RPMI7951 (cell line): ENCODE results near the gene RSAD2. TPM values are rescaled to one million over a fixed set of nuclear protein-coding genes. Genes with fewer than 3 reads are reported as not detected.
"Not testable (repeated sequence)": the region's sequence is repeated elsewhere in the genome, so short reads cannot be mapped to it uniquely, and the experiment has no call there.

Experiments
- DNase-seq: peaks from one replicate; pipeline ENCODE4 v3.0.0-alpha.2; 2012; ENCODE audit warnings: low read depth
- total RNA-seq: library from RNA; depleted of rRNA; stranded (reverse); fragments of >200 nt; shearing (Covaris generic); gene quantifications from 2 replicates; pipeline ENCODE4 v1.2.3, GENCODE V29; 2014; rRNA removed

RSAD2 gene, protein sequence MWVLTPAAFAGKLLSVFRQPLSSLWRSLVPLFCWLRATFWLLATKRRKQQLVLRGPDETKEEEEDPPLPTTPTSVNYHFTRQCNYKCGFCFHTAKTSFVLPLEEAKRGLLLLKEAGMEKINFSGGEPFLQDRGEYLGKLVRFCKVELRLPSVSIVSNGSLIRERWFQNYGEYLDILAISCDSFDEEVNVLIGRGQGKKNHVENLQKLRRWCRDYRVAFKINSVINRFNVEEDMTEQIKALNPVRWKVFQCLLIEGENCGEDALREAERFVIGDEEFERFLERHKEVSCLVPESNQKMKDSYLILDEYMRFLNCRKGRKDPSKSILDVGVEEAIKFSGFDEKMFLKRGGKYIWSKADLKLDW
- 1.3 and 3.6 TPM in 2 replicates for total RNA-seq

- DNase-seq: peak; percentile 65
Observed at GRCh38 chr2:6877402-6878304, at the start of gene RSAD2. Gene RSAD2 (plus strand): TSS chr2:6877777. CDS start chr2:6877801, 24 bp downstream.

- peak; percentile 68 for DNase-seq
Observed at GRCh38 chr2:6828299-6828584, 49.3 kb upstream of the RSAD2 start.

DNA sequence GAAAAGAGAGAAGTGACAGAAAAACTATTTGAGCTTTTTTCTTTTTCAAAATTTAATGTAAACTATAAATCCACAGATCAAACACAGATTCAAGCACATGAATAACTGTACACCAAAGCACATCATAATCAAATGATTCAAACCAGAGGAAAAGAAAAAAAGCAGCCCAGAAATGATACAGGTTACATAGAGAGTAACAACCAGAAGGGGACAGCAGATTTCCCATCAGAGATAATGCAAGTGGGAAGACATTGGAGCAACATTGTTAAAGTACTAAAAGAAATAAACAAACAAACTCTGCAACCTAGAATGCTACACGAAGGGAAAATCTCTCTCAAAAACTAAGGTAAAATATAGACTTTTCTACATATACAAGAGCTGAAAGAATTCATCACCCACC lies 46.3 kb upstream of the RSAD2 start:
- no peak for DNase-seq

GRCh38 chr2:6832596-6833299 lies 44.8 kb upstream of the RSAD2 start:
- DNase-seq: no peak

DNA sequence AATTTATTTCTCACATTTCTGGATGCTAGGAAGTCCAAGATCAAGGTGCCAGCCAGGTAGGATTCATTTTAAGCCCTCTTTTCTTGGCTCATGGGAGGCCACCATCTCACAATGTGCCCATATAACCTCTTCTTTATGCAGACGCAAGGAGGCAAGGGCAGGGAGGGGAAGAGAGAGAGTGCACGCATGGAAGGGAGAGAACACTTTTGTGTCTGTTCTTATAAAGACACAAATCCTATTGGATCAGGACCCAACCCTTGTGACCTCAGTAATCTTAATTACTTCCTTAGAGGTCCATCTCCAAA lies 44.3 kb upstream of the RSAD2 start:
- no peak for DNase-seq

DNA sequence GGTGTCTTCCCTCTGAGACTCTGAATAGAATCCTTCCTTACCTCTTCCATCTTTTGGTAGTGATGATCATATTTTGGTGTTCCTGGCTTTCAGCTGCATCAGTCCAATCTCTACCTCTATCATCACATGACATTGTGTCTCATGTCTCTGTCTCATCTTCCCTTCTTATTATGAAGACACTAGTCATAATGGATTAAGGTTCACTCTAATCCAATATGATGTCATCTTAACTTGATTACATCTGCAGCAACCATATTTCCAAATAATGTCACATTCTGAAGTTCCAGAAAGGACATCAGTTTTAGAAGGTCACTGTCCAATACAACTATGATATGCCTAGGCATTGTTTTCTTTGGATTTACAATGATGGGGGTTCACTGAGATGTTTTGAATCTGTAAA lies 43.4 kb upstream of the RSAD2 start:
- no peak for DNase-seq

- peak; percentile 51 for DNase-seq
Observed at GRCh38 chr2:6835467-6835866, 42.1 kb upstream of the RSAD2 start.

DNA sequence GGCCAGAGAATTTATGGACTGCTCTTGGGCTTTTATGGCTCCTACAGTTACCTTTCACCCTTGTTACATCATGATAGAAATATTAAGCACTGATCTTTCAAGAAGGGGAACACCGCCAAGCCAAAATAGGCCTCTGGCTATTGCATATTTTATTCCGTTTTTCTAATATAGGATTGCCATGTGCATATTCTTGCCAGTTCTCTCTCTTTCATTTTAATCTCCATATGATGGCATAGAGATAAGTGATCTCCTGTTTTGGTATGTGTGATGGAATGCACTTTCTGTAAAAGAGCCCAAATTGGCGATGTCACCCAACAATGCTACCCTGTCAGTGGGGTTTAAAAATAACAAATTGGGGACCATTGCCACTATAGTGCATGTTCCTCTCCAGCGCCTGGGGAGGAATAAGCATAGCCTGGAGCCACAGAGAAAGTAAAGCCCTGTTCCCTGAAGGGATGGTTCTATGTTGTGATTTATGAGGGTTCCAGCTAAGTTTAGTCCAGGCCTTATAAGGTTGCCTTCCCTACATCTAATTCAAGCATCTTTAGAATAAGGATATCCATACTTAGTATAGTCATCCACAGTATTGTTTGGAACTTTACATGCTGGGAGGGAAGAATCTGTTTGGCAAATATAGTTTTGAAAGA lies 38.8 kb upstream of the RSAD2 start:
- no peak for DNase-seq

DNA sequence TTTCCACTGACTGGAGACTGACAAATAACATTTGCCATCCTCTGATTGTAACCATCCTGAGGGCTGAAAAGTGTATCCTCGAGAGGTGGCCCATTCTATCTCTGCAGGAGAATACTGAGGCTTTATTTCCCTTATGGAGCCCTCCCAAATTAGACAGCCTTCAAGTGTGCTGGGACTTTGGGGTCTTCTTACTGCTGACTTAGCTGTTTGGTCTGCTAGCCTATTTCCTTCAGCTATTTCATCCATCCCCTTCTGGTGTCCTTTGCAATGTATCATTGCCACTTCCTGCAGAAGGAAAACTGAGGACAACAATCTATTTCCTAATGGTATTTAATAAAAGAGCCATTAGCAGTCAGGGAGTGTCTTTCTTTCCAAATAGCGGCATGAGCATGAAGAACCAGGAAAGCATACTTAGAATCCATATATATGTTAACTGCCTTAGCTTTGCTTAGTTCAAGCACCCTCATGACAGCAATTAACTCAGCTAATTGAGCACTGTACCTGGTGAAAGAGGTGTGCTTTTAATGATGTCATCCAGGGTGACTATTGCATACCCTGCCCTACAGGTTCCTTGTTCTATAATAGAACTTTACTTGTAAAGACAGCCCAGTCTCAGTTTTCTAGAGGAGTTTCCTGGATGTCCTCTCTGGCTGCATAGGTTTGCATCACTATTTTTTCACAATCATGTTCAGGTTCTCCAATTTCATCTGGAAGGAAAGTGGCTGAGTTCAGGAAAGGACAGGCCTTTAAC lies 35.9 kb upstream of the RSAD2 start:
- no peak for DNase-seq

GRCh38 chr2:6845312-6845711 lies 32.3 kb upstream of the RSAD2 start:
- DNase-seq: peak; percentile 27

DNA sequence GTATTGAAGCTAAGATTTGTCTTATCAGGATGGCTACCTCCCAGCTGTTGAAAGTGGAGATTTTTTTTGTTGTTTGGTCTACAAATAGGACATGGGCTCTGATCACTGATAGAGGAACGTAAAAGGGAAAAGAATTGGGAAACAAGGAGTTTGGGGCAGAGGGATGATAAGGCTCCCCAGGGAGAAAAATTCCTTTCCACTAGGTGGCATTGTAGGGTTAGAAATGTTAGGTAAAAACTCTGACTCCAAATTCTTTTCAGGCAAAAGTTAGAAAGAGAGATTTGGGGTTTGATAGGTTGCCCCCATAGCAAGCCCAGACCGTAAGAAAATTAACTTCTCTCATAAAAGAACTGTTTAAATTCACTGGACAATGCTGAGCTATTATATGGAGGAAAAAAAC lies 31.7 kb upstream of the RSAD2 start:
- DNase-seq: no peak

DNA sequence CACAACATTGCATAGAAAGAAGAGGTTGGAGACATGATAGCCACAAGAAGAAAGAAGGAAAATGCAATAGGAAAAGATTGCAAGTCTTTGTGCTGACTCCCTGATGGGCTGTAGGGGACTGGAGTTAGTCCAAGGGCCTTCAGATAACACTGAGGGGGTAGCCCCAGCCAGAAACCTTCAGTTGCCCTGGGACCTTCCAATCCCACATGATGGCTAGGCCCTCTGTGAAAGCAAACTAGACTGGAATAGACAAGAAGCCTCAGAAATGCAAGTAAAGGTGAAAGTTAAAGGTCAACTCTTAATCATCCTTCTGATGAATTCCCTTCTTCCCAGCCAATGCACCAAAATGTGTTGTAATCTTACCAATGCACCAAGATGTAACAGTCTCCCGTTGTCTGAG lies 31.0 kb upstream of the RSAD2 start:
- no peak for DNase-seq

GRCh38 chr2:6846967-6847681 lies 30.5 kb upstream of the RSAD2 start:
- DNase-seq: peak; percentile 20

DNA sequence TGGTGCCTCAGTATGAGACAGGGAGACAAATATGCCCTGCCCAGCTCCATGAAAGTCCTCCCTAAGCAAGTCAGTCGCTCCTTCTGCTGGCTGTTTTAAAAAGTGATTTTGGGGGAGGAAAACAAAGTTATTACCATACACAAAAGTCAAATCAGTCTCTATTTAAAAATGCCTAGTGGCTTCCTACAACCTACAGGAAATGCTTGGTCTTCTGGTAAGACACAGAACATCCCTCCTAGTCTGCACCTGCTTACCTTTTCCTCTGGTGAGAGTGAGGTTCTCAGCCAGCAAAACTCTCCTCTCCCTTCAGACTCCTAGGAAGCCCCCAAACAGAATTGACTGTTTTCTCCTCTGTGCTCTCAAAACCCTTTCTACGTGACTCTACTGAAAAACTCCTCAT lies 25.4 kb upstream of the RSAD2 start:
- DNase-seq: no peak

GRCh38 chr2:6854416-6854815 lies 23.2 kb upstream of the RSAD2 start:
- no peak for DNase-seq

DNA sequence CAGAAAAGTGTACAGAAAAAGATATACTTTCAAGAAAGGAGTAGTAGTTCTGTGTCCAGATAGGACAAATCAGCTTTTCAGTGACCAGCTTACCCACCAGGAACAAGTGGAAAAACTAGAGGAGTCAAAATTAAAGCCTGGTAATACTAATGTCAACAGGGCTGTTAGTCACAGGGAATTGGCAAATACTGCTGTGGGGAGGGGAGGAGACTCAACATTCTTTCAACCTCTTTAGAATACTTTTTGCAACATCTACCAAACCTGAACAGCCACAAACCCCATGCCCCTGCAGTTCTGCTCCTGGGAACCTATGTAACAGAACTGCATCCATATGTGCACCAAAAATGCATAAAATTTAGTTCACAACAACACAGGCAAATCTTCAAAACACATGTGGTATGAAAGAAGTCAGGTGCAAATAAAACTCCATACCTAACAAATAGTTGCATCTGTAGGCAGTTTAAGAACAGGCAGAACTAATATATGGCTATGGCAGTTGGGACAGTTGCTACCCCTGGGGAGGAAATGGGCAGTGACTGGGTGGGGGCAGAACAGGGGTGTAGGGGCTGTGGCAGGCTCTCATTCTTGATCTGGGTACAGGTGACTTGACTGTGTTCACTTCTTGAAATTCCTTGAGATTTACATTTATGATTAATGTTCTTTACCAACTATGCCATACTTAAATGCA lies 21.6 kb upstream of the RSAD2 start:
- no peak for DNase-seq

- DNase-seq: no peak
Observed at GRCh38 chr2:6856548-6856920, 21.0 kb upstream of the RSAD2 start.

DNA sequence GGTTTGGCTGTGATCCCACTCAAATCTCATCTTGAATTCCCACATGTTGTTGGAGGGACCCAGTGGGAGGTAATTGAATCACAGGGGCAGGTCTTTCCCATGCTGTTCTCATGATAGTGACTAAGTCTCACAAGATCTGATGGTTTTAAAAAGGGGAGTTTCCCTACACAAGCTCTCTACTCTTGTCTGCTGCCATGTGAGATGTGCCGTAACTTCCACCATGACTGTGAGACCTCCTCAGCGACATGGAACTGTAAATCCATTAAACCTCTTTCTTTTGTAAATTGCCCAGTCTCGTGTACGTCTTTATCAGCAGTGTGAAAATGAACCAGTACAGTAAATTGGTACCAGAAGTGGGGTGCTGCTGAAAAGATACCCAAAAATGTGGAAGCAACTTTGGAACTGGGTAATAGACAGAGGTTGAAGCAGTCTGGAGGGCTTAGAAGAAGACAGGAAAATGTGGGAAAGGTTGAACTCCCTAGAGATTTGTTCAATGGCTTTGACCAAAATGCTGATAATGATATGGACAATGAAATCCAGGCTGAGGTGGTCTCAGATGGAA lies 19.0 kb upstream of the RSAD2 start:
- not testable (repeated sequence) for DNase-seq

DNA sequence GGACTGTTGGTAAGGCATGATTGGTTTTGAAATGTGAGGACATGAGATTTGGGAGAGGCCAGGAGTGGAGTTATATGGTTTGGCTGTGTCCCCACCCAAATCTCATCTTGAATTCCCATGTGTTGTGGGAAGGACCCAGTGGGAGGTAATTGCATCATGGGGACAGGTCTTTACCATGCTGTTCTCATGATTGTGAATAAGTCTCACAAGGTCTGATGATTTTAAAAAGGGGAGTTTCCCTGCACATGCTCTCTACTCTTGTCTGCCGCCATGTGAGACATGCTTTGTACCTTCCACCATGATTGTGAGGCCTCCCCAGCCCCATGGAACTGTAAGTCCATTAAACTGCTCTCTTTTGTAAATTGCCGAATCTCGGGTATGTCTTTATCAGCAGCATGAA lies 17.3 kb upstream of the RSAD2 start:
- no peak for DNase-seq

DNA sequence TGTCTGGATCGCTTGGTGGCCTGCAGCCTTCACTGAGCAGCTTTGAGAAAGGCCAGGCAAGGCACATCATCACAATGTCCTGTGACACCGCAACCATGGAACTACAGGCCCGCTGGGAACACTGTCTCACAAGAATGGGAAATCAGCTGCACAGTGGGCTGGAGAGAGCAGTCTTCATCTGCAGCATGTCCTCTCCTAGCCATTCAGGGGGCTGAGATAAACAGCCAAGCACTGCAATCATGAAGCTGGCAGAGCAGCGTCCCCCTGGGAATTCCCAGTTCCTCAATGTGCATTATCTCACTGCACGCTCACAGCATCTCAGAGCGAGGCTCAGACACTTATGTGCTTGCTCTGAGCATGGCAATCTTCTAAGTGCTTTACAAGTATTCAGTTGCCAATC lies 13.8 kb upstream of the RSAD2 start:
- no peak for DNase-seq
